Parathyroid adenoma (tissue), 2 donors: ENCODE data around the gene CALCB.

ENCODE experiments used
- H2AFZ ChIP-seq: fragments of 300-600 bp; sonication (generic); one replicate; pipeline ENCODE4 v1.7.0; 2017; ENCODE audit warnings: antibody characterized with exemption, mild to moderate bottlenecking
- H3K27ac ChIP-seq: fragments of 300-600 bp; sonication (generic); one replicate; pipeline ENCODE4 v1.7.0; 2017
- H3K27me3 ChIP-seq: fragments of 300-600 bp; sonication (generic); one replicate; pipeline ENCODE4 v1.7.0; 2017; ENCODE audit warnings: low read length; ENCODE audit not compliant: control insufficient read depth, insufficient read depth
- H3K36me3 ChIP-seq: fragments of 300-600 bp; sonication (generic); one replicate; pipeline ENCODE4 v1.7.0; 2017; ENCODE audit warnings: low read length; ENCODE audit not compliant: control insufficient read depth, insufficient read depth
- H3K4me1 ChIP-seq: fragments of 300-600 bp; sonication (generic); one replicate; pipeline ENCODE4 v1.7.0; 2017; ENCODE audit warnings: control low read depth
- H3K4me2 ChIP-seq: fragments of 300-600 bp; sonication (generic); one replicate; pipeline ENCODE4 v1.7.0; 2017; ENCODE audit warnings: low read length
- H3K4me3 ChIP-seq: fragments of 300-600 bp; sonication (generic); one replicate; pipeline ENCODE4 v1.7.0; 2017; ENCODE audit warnings: low read depth, low read length
- H3K79me2 ChIP-seq: fragments of 300-600 bp; sonication (generic); one replicate; pipeline ENCODE4 v1.7.0; 2017; ENCODE audit warnings: control low read depth
- H3K9ac ChIP-seq: fragments of 300-600 bp; sonication (generic); one replicate; pipeline ENCODE4 v1.7.0; 2017; ENCODE audit warnings: mild to moderate bottlenecking
- H3K9me3 ChIP-seq: fragments of 300-600 bp; sonication (generic); one replicate; pipeline ENCODE4 v1.7.0; 2017; ENCODE audit warnings: low read length; ENCODE audit not compliant: control insufficient read depth
- TF ChIP-seq, protein P1 (sequence below): fragments of 300-600 bp; sonication (generic); IDR thresholded peaks from one replicate; pipeline ENCODE4 v1.7.0; 2017; ENCODE audit warnings: antibody characterized with exemption, mild to moderate bottlenecking
- donor health status: primary hyperparathyroidism.

Gene CALCB

DNA sequence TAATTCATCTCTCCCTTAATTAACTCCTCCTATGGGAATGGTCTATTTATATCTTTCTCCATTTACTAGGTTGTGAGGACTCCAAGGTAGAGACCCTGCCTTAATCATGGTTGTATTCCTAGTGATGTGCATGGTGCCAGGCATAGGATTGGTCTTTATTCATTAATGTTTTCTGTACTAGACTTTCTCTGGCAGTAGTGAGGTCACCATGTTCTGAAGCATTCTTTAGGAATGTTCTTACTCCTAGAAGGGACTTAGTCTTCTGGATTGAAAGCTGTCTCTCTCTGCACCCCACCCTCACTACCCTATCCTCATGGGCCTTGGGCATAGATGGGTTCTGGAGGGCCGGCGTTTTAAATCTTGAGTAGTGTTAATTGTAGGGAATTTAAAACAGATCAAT, 30.8 kb downstream of the CALCB start:
- Histone ChIP-seq H3K4me2 (no peak overlapping the region), H3K79me2 (no peaks in the 10 kb centered on the region), H3K36me3 (no peaks in the 10 kb centered on the region), H3K27ac (no peak overlapping the region), H3K27me3 (no peaks in the 10 kb centered on the region), H3K9ac (no peak overlapping the region), H2AFZ (no peak overlapping the region), H3K4me1 (no peaks in the 10 kb centered on the region), H3K9me3 (no peaks in the 10 kb centered on the region), H3K4me3 (no peak overlapping the region)
- TF ChIP-seq, protein P1, sequence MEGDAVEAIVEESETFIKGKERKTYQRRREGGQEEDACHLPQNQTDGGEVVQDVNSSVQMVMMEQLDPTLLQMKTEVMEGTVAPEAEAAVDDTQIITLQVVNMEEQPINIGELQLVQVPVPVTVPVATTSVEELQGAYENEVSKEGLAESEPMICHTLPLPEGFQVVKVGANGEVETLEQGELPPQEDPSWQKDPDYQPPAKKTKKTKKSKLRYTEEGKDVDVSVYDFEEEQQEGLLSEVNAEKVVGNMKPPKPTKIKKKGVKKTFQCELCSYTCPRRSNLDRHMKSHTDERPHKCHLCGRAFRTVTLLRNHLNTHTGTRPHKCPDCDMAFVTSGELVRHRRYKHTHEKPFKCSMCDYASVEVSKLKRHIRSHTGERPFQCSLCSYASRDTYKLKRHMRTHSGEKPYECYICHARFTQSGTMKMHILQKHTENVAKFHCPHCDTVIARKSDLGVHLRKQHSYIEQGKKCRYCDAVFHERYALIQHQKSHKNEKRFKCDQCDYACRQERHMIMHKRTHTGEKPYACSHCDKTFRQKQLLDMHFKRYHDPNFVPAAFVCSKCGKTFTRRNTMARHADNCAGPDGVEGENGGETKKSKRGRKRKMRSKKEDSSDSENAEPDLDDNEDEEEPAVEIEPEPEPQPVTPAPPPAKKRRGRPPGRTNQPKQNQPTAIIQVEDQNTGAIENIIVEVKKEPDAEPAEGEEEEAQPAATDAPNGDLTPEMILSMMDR, result no peak

DNA sequence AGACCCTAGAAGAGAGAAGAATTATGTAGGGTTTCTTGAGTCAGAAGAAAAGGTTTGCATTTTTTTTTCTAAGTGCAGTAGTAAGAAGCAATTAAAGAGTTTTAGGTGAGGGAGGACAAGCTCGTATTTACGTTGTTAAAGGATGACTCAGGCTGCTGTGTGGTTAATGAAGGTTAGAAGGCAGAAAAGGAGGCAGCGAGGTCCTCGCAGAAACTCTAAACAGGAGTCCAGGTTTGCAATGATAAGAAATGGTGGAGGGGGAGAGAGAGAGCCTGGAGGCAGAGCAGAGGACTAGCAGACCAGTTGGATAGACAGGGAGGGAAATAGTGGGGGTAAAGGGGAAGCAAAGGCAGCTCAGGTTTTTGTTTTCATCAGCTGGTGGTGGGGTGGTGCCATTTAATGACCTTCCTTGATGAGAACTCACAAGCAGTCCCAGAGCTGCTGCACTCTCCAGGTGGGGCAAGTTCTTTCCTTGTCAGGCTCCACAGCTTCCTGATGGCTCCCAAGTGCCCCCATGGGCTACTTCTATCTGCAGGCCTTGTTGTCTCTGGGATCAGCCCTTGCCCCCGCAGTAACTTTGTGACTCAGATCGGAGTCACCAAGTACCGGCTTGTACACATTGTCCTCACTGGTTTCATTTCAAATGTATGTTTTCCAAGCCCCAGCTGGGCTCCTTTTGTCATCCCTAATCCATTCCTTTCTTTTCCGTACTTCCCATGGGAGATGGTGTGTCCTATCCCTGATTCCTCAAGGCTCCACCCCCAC, 33.0 kb downstream of the CALCB start:
- no peaks in the 10 kb centered on the region for H3K27me3 ChIP-seq
- H3K4me1 ChIP-seq, result no peaks in the 10 kb centered on the region
- H3K36me3 ChIP-seq, result no peaks in the 10 kb centered on the region
- H3K4me3 ChIP-seq, result no peak overlapping the region
- no peak overlapping the region for H3K27ac ChIP-seq
- H3K4me2 ChIP-seq, result no peak overlapping the region
- TF ChIP-seq, protein P1, result no peak
- H3K79me2 ChIP-seq, result no peaks in the 10 kb centered on the region
- no peak overlapping the region for H3K9ac ChIP-seq
- no peak overlapping the region for H2AFZ ChIP-seq
- H3K9me3 ChIP-seq, result no peaks in the 10 kb centered on the region

DNA sequence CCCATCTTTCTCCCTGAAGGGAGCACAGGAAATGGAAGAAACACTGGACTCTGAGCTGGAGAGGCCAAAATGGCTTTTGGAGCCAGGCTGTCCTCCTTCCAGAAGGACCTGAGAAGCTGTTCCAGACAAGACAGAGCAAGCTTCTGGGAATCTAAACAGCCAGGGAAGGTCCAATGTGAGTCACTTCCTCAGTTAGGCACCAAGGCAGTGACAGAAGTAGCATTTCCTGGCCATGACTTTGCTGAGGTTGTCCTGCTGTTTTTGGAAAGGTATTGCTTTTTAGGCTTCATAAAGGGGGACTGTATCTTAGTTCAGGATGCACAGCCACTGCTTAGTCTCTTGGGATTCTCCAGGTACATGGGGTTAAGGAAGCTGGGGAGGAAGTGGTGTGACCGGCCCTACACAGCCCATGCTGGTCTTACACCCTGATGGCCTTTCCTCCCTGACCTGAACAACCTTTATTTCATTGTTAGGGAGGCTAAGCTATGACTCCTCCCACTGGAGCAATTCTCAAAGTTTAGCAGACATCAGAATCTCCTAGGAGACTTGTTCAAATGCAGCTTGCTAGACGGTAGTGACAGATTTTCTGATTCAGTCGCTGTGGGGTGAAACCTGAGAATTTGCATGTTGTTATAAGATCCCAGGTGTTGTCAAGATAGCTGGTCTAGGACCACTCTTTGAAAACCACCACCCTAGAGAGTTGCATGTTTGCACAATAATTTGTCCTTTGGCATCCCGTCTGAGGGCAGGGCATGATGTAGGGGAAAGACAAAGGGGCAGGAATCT, 34.5 kb downstream of the CALCB start:
- H2AFZ ChIP-seq, result peak overlapping the region; percentile 33
- no peaks in the 10 kb centered on the region for H3K4me1 ChIP-seq
- no peak overlapping the region for H3K9ac ChIP-seq
- no peaks in the 10 kb centered on the region for H3K79me2 ChIP-seq
- no peak overlapping the region for H3K4me2 ChIP-seq
- no peaks in the 10 kb centered on the region for H3K27me3 ChIP-seq
- H3K36me3 ChIP-seq, result no peaks in the 10 kb centered on the region
- H3K27ac ChIP-seq, result no peak overlapping the region
- TF ChIP-seq, protein P1, result no peak
- no peak overlapping the region for H3K4me3 ChIP-seq
- H3K9me3 ChIP-seq, result no peaks in the 10 kb centered on the region

DNA sequence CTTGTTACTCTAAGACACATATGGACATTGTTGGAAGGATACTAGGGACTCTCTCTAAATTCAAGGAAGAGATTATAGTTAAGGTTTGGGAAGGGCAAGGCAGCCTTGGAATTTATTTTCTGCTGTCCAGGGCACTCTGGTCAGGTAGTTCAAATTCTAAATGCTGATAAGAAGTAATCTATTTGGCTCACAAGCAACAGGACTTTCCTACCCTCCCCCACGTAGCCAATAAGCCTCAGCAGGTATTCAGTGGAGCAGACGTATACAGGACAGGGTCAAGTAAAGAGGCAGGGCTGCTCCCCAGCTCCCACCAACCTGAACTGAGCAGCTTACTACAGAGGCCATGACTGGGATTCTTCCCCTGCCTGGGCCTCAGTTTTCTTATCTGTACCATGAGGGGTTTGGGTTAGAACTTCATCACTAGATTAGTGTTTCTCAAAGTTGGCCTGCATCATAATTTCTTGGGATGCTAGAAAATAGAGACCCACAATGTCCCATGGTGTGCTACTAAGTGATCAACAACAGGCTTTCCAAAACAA, 35.3 kb downstream of the CALCB start:
- TF ChIP-seq, protein P1, result no peak
- H3K4me2 ChIP-seq, result no peak overlapping the region
- no peaks in the 10 kb centered on the region for H3K36me3 ChIP-seq
- H3K9me3 ChIP-seq, result no peaks in the 10 kb centered on the region
- H3K79me2 ChIP-seq, result no peaks in the 10 kb centered on the region
- H2AFZ ChIP-seq, result no peak overlapping the region
- no peak overlapping the region for H3K4me3 ChIP-seq
- no peak overlapping the region for H3K9ac ChIP-seq
- no peaks in the 10 kb centered on the region for H3K4me1 ChIP-seq
- H3K27me3 ChIP-seq, result no peaks in the 10 kb centered on the region
- no peak overlapping the region for H3K27ac ChIP-seq
